ENCODE measurements around the gene ZFAND2A.

DNA sequence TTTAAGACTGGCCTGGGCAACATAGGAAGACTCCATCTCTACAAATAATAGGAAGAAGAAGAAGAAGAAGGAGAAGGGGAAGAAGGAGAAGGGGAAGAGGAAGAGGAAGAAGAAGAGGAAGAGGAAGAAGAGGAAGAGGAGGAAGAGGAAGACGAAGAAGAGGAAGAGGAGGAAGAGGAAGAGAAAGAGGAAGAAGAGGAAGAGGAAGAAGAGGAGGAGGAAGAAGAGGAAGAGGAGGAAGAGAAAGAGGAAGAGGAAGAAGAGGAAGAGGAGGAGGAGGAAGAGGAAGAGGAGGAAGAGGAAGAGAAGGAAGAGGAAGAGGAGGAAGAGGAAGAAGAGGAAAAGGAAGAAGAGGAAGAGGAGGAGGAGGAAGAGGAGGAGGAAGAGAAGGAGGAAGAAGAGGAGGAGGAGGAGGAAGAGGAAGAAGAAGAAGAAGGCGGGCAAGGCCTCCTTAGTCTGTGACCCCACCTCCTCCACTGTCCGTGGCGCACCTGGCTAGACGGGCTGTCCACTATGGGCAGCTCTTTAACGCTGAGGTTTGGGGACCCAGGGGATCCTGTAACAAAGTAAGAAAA lies 28.8 kb upstream of the ZFAND2A start:
- no peak for TF ChIP-seq CTCF (IDR thresholded peaks at IDR 0.05)
- TF ChIP-seq POLR2A (IDR thresholded peaks at IDR 0.05) = no peak

Data from heart left ventricle (tissue), 13 donors.